NCI-H748 (cell line): ENCODE measurements around the gene DHX16.
A peak's percentile ranks its signal among the peaks of the same experiment; 100 is the strongest.
"Not testable (repeated sequence)": the region's sequence is repeated elsewhere in the genome, so short reads cannot be mapped to it uniquely, and the experiment has no call there.

Source experiments
- DNase-seq: peaks from one replicate; lab custom pipeline; 2025; ENCODE audit not compliant: unreplicated experiment; lab: John Stamatoyannopoulos, UW

DHX16 gene

DNA sequence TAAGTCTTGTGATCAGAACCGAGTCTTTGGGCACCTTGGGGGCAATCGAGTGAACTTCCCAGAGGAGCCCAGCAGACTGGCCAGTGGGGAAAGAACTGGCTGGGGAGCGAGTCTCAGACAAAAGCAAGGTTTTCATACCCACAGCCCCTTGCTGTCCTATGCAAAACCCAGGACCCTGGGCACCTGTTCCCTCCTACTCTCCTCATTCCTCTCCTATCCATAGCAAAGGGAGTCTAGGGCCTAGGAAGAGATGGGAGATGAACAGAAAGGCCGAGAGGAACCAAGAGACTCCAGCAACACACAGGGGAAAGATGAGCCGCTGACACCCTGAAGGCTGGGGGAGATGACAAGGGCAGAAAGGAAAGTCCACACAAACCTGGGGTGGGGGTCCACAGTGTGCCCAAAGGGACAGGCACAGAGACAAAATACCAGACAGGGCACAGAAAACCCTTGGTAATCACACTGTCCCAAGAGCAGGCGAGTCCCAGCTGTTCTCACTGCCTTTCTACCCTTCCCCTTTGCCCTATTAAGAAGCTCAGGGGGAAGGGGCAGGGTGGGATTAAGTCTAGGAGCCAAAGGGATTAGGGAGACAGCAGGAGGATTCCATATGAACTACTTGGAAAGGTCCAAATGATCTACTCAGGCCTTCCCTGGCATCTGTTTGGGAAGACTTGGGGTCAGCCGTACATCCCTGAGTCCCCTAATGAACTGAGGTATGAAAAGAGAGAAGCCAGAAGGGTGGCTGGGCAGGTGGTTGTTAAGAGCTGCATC lies 7.1 kb upstream of the DHX16 start:
- DNase-seq: no peak

DNA sequence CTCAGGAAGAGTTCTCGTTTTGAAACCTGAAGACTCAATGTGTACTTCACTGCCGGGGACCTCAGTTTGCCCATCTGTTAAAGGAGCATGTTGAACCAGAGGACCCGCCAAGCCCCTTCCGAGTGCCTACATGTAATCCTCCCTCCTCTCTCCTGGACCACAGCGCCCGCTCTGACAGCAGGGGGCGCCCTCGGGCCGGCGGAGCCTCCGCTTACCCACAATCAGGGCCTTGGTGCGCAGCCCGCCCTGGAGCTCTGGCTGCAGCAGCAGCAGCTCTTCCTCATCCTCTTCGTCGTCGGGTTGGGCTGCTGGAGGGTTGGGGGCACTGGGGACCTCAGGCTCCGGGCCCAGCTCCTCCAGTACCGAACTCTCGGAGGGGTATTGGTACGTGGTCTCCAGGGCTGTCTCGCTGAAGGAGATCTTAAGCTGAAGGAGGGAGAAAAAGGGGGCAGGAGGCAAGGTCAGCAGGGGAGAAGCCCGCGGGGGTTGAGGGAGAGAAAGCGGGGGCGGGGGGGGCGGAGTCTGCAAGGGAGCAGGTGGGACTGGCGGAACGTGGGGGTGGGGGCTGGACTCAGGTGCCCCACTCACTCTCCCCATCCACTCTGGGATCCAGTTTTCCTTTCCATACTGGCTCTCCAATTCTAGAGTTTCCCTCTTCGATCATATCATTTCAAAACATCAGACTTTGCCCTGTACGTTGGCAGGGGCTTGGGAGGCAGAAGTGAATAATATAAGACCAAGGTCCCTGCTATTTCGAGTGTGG lies 6.3 kb upstream of the DHX16 start:
- peak; percentile 73 for DNase-seq

DNA sequence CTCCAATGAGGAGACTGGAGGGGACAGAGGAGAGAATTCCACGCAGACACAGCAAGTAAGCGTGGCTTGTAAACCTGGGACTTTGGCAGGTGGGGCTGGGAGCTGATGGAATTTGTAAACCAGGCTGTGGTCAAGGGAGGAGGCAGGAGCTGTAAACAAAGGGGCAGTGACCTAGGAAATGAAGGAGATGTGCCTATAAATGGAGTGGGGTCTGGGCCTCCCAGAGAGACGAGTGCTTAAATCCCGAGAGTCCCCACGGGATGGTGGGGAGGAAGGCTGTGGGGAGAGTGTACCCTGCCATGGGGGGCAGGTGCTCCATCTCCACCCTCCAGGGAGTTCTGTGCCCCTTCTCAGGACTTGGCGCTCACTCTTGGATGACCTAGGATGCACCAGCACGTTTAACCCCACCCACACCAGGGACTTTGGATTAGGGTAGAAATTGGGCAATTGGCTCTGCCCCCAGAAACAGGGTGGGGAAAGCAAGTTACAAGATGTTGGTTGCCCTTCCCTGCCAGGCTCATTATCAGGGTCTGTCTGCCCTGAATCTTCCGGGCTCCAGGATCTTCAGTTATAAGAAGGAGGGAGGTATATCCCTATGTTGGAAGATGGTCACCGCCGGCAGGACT lies 4.0 kb upstream of the DHX16 start:
- no peak for DNase-seq

DNA sequence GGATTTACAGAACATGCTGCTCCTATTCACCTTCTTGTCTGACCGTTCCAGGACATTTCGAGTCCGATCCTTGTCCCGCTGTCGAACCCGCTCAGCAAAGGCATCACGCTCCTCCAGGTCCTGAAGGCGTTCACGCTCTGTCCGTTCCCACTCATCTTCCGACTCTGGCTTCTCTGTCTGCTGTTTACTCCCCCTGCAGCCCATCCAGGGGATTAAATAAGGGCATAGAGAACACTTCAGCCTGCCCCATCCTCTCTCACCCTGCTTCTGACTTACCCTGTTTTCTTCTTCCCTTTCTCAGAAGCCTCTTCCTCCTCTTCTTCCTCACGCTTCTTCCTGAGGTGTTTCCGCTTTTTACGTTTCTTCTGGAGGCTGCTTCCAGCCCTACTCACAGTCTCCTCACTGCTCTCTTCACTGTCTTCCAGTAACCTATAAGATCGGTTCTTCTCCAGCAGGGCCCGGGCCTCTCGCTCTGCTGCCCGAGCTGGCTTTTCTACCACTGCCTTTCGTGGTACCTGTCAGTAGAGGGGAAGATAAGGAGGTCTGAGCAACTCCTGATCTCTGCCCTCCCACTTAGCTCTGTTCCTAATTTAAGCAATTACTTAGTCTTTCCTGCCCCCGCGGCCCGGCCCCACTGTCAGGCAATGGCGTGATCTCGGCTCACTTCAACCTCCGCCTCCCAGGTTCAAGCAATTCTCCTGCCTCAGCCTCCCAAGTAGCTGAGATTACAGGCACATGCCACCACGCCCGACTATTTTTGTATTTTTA lies 1.9 kb downstream of the DHX16 start:
- DNase-seq: no peak

DNA sequence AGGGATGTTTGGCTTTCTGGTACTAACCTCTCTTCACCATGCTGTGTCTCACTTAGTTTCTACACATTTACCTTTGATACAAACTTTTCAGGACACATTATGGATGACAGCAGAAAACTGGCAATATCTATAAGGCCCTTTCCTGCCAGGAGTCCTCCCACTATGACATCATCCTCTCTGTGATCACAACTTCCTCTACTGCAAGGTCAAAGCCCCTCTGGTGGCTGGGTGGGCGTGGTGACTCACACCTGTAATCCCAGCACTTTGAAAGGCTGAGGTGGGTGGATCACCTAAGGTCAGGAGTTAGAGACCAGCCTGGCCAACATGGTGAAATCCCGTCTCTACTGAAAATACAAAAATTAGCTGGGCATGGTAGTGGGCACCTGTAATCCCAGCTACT lies 6.5 kb downstream of the DHX16 start:
- not testable (repeated sequence) for DNase-seq

DNA sequence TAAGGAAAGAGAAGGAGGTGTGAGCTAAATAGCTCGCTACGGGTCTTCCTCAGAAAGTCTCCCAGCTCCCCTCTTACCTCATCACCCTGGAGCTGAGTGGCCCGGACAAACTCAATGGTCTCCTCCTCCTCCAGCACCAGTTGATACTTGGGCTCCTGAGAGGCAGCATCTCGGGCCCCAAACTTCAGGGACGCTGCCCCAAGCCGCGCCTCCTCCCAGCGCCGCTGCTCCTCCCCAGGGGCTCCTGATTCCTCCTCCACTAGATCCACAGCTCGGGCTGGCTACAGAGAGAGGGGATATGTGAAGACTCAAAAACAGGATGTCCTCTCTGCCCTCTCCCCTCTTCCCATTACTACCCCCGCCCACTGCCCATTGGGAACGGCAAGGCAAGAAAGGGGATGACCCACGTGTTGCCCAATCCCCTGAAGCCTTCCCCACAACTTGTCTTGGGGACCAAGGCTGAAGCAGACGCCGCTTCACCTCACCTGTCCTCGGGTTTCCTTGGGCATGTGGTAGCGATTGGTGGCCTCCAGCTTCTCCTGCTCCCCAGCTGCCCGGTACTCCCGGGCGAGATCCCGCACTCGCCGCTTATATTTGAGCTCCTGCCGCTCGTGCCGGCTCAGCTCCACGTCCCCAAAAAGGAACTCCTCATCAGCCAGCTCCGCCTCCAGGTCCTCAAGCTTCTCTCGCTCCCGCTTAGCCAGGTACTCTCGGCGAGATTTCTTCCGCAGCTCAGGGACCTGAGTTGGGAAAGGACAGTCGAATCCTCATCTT lies 7.6 kb downstream of the DHX16 start:
- DNase-seq: no peak

DNA sequence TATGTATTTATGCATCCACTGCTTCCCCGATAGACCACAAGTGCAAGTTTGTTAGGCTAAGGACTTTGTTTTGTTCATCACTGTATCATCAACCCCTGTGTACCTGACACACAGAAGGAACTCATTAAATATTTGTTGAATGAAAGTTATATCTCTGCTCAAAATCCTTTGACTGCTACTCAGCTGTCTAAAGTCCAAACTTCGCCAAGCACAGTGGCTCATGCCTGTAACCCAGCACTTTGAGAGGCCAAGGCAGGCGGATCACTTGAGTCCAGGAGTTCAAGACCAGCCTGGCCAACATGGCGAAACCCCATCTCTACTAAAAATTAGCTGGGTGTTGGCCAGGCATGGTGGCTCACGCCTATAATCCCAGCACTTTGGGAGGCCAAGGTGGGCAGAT lies 14.9 kb downstream of the DHX16 start:
- DNase-seq: not testable (repeated sequence)

DNA sequence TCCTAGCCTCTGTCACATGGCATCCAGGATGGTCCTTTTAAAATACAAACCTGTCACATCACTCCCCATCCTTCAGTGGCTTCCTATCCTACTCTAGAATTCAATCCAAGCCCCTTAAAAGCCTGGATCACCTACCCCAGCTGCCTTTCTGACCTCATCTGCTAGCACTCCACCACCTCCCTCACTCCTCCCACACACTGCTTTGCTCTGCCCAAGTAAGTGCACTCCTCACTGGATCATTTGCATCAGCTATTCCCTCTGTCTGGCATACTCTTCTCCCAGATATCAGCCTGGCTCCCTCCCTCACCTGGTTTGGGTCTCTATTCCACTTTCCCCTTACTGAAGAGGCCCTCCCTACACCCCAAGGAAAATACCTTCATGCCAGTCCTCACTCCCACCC lies 15.4 kb downstream of the DHX16 start:
- no peak for DNase-seq

DNA sequence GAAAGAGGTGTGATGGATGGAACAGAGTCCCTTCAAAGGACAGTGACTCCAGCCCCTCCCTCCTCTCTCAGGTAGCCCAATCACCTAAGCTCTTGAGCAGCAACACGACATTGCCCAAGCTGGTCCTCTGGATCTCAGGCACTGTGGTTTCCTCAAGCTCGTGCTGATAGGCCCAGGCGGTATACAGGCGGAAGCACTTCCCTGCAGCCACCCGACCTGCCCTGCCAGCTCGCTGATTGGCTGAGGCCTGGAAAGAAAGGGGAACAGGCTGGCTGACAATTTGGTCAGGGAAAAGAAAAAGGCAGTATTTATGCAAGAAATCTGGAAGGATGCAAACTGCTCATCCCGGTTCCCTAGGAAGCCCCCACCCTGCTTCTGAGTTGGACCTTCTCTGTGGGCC lies 16.3 kb downstream of the DHX16 start:
- no peak for DNase-seq

DNA sequence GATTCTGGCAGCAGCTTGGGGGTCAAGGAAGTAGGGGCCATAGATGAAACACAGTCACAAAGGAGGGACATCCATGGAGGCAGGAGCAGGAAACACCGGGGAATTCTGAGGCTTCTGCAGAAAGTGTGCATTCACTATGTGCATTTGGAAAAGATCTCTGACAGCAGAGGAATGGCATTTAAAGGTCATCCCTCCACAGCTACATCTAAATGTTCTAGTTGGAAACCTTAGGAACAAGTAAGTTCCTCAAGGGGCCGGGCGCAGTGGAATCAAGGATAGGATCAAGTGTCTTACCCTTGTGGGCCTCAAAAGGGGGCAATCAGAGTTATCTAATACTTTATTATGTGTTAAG lies 17.1 kb downstream of the DHX16 start:
- no peak for DNase-seq

DNA sequence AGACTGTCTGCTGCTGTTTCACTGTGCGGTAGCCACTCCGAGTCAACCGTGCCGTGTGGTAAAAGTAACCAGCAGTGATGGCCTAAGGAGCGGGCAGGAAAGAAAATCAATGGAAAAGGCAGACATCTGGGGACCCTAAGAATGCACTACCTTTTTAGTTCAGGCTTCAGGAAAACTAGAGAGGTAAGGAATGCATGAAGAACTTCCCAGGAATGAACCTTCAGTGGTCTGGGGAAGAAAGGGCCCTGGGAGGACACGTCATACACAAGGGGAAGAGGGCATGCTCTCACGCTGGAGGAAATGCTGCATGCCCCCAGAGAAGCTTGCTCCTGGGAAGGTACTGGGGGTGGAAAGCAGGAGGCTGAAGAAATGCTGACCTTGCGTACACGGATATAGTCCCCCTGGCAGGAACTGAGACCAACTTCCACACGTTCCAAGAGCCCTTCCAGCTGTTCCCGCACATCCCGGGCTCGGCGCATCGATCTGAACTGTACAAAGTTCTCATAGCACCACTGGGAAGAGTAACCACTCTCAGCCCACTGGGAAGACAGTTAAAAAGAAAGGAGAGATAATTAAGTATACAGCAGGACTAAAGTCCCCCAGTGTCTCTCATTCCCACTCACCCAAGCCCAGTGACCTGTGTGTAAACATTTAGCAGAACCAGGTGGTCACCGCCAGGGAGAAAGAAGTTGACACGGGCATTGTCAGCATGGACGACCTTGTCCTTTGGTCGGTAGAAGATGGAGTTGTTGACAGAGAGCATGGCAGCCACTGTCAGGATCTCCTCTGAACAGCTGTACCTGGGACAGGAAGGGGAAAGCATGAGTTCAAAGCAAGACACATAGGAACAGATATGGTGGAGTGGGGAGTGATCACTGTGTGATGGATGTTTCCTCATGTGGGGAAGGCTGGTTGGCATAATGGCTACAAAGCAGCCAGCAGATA lies 17.7 kb downstream of the DHX16 start:
- DNase-seq: no peak

DNA sequence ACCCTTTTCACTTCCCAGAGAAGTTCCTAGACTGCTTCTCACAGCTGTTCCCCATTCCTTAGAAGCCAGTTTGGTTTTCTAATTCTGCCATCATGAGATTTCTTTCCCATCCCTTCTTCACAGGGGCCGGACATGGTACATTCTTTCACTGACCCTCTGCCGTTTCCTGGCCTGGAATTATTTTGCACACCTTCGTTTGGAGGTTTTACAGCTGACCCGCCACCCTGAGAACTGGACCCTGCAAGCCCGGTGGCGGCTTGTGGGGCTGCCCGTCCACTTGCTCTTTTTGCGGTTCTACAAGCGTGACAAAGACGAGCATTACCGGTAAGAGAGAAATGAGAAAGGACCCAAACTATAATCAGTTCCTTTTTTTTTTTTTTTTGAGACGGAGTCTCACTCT lies 21.7 kb downstream of the DHX16 start:
- DNase-seq: no peak

DNA sequence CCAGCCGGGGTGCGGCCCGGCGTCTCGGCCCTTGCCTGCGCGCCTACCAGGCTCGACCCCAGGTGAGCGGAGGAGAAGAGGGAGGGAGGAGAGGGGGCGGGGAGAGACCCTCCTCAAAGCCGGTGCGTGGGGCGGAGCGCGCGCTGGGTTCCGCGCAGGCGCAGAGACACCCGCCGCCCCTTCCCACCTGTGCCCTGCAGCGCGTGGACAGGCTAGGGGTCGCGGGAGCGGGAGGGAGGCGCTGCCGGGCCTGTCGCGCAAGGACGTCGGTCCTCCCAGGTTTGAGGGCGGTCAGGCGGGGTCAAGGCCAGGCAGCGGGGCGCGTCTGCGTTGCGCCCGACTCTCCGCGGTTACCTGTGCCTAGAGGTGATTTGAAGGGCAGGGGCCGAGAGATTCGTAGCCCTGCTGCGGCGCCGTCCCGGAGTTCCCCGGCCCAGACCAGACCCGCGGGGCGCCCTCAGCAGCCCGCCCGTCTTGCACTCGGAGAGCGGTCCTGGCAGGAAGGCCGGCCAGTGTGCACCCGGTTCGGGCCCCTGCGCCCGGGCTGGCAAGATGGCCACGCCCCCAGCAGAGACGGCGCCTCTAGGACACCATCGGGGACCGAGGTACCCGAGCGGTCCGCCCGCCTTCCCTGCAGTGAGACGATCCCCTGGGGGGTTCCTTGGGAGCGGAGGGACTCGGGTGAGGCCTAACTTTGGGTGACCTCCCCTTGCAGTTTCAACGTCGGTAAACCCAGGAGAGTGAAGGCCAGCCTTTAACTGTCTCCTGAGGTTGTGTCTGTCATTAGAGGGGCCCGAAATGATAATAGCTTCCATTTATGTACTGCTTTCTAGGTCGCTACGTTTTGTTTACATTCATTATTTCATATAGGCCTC lies 25.3 kb downstream of the DHX16 start:
- DNase-seq: peak; percentile 95

DNA sequence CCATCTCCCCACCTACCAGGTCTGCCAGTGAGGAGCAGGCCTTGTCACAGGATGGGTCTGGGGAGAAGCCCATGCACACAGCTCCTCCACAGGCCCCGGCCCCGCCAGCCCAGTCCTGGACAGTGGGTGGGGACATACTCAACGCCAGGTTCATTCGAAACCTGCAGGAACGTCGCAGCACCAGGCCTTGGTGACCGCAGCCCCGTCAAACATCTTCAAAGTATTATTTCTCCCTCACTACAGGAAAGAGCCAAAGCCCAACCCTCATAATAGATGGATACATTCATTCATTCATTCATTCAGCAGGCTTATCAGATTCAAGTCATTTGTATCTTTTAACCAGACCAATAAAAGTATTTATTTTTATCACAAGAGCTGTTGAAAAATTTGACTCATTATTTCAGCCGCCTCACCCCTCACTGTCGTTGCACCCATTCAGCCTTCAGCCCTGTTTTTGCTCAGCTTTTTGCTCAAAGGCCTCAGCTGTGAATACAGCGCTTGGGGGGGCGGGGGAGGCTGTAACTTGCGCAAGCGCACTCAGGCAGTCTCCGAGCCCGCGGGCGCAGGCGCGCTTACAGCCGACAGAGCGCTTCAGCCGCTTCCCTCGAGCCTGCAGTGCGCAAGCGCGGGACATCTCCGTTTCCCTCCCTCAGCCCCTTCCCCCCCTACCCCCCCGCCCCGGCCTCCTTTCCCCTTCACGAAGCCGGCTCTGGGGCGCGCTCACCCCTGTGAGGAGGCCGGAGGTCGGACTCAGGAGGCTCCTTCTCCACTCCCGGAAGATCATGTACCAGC lies 26.2 kb downstream of the DHX16 start, which contains the start of gene C6orf136:
Gene C6orf136 (plus strand): TSS at position 684 of the 792 bp plus-strand sequence. CDS start 99 bp downstream, at position 783.
- DNase-seq: peak; percentile 97

DNA sequence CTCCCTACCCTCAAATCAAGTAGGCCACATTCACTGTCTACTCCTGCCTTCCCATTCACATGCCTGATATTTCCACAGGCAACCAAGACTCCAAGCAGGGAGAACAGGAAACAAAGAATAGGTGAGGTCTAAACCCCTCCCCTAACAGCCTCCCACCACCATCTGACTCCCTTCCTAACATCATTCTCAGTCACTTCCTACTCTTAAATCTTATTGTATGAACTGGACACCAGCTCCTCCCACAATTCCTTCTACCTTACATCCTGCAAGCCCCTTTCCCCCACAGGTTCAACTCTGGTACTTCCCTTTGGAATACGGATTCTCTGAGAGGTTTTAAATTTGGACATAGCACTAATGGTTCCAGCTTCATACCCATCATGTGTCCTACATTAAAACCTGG lies 26.8 kb downstream of the DHX16 start:
- no peak for DNase-seq

DNA sequence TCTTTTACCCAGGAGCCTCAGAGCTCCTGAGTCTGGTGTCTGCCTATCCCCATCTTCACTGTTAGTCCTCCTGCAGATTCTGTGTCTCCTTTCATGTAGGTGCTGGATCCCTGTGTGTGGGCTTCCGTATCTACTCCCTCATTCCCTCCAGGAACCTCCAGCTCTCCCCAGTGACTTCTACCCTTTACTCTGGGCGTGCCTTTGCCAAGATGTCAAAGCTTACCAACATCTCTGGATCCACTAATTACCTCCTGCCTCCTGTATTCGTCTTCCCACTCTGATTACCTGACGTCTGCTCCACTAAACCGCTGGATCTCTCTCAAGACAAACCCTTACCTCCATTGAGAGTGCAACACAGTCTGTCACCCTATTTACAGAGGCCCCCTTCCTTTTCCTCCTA lies 28.0 kb downstream of the DHX16 start:
- no peak for DNase-seq

DNA sequence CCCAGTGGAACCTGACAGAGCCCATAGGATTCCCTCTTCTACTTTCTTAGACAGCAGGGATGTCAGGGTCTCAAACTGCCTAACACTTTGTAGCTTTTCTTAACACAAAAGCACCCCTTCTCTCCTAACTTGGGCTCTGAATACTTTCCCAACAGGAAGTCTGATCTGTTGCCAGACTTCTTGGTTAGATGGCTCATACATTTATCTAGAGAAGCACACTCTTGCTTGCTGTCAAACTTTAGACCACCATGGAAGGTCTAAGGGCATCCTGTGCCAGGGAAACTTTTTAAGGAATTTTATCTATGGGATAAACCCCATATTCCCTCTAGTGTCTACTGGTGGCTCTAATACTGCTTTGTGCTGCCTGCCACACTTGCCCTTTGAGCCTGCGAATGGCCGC lies 29.1 kb downstream of the DHX16 start:
- no peak for DNase-seq

DNA sequence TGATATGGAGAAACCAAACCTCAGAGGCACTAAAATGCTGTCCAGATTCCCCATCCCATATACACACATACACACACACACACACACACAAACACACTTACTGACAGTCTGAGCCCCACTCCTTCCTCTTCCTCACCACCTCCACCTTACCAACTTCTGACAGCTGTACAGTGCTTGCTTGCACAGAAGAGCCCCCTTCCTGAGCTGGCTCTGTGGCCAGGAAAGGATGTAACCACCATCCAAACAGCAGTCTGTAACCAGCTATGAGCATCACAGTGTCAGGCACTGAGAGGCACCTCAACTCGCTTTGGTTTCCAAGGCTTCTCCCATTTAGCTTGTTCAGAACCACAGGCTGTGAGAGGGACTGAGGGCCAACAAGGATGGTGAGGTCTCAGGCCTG lies 31.8 kb downstream of the DHX16 start:
- no peak for DNase-seq
